ENCODE data around the gene CNIH2.
"Not testable (repeated sequence)": the region's sequence is repeated elsewhere in the genome, so short reads cannot be mapped to it uniquely, and the experiment has no call there.

The CNIH2 gene

GRCh38 chr11:66316849-66317251 lies 38.9 kb downstream of the CNIH2 start, which contains the start of gene CD248:
TSS of gene CD248 (minus strand) at chr11:66317044. CDS start at chr11:66317027, 17 bp downstream.
- DNase-seq = no peak

GRCh38 chr11:66317322-66317722 lies 39.3 kb downstream of the CNIH2 start:
- DNase-seq = no peak

GRCh38 chr11:66317723-66318599 lies 40.0 kb downstream of the CNIH2 start:
- DNase-seq = no peak

GRCh38 chr11:66318600-66318970 lies 40.6 kb downstream of the CNIH2 start:
- no peak for DNase-seq

- DNase-seq = not testable (repeated sequence)
Measured at GRCh38 chr11:66320289-66320688, 42.3 kb downstream of the CNIH2 start.

GRCh38 chr11:66320748-66321147 lies 42.8 kb downstream of the CNIH2 start:
- not testable (repeated sequence) for DNase-seq

- DNase-seq = no peak
Measured at GRCh38 chr11:66321606-66322005, 43.6 kb downstream of the CNIH2 start.

- DNase-seq = no peak
Measured at GRCh38 chr11:66322732-66323427, 44.9 kb downstream of the CNIH2 start.

- no peak for DNase-seq
Measured at GRCh38 chr11:66323684-66324083, 45.7 kb downstream of the CNIH2 start.

- no peak for DNase-seq
Measured at GRCh38 chr11:66324664-66325063, 46.7 kb downstream of the CNIH2 start.

GRCh38 chr11:66325263-66325671 lies 47.3 kb downstream of the CNIH2 start:
- DNase-seq = no peak

- DNase-seq = no peak
Measured at GRCh38 chr11:66326261-66327111, 48.5 kb downstream of the CNIH2 start.

GRCh38 chr11:66327171-66328030 lies 49.4 kb downstream of the CNIH2 start:
- DNase-seq = no peak

GRCh38 chr11:66328031-66328301 lies 50.0 kb downstream of the CNIH2 start:
- DNase-seq = no peak

GRCh38 chr11:66328302-66329144 lies 50.5 kb downstream of the CNIH2 start:
- DNase-seq = peak; percentile 44

GRCh38 chr11:66329165-66329673 lies 51.2 kb downstream of the CNIH2 start:
- DNase-seq = no peak

- DNase-seq = no peak
Measured at GRCh38 chr11:66330931-66331330, 53.0 kb downstream of the CNIH2 start.

- no peak for DNase-seq
Measured at GRCh38 chr11:66331542-66332370, 53.8 kb downstream of the CNIH2 start.

- DNase-seq = no peak
Measured at GRCh38 chr11:66332371-66333219, 54.6 kb downstream of the CNIH2 start.

Data from NCI-H1105 (cell line).